ENCODE results near the gene DAB1.

DAB1 gene

GRCh38 chr1:56967900-56968832, 455.7 kb downstream of the DAB1 start:
- no peaks in the 10 kb centered on the region for H3K9me3 ChIP-seq (ENCODE audit: insufficient read depth, low read length)
- H3F3A ChIP-seq (ENCODE audit: insufficient read depth) = no peaks in the 10 kb centered on the region
- H3K36me3 ChIP-seq (ENCODE audit: low read length) = no peaks in the 10 kb centered on the region
- H3K9ac ChIP-seq (ENCODE audit: low read length) = no peak overlapping the region
- no peak overlapping the region for H2AFZ ChIP-seq (ENCODE audit: low read depth, low read length, severe bottlenecking)
- H3K27ac ChIP-seq (ENCODE audit: low read depth, low read length) = no peak overlapping the region
- TF ChIP-seq EZH2phosphoT487 (conservative IDR thresholded peaks at IDR 0.05; ENCODE audit: low read length) = no peak
- TF ChIP-seq CTCF (IDR thresholded peaks at IDR 0.05; ENCODE audit: insufficient read depth, low read length, poor library complexity, severe bottlenecking) = peak; percentile 11
- no peaks in the 10 kb centered on the region for H3K27me3 ChIP-seq (ENCODE audit: low read length)
- no peaks in the 10 kb centered on the region for H3K79me2 ChIP-seq (ENCODE audit: insufficient read depth, low read length)
- H3K4me3 ChIP-seq (ENCODE audit: insufficient read depth, low read length, poor library complexity, severe bottlenecking) = no peak overlapping the region
- no peaks in the 10 kb centered on the region for H3K9me2 ChIP-seq (replicated peaks; ENCODE audit: insufficient read depth, low read length)
- no peaks in the 10 kb centered on the region for H4K20me1 ChIP-seq (ENCODE audit: low read depth, low read length)
- H3K4me2 ChIP-seq (ENCODE audit: low read depth, low read length, poor library complexity, severe bottlenecking) = no peak overlapping the region

- Histone ChIP-seq H3K9me3 (ENCODE audit: insufficient read depth, low read length) (no peaks in the 10 kb centered on the region), H3K36me3 (ENCODE audit: low read length) (no peaks in the 10 kb centered on the region), H3K9ac (ENCODE audit: low read length) (no peak overlapping the region), H3K4me3 (ENCODE audit: insufficient read depth, low read length, poor library complexity, severe bottlenecking) (no peak overlapping the region), H3K4me2 (ENCODE audit: low read depth, low read length, poor library complexity, severe bottlenecking) (no peak overlapping the region), H3K27me3 (ENCODE audit: low read length) (no peaks in the 10 kb centered on the region), H3F3A (ENCODE audit: insufficient read depth) (no peaks in the 10 kb centered on the region), H4K20me1 (ENCODE audit: low read depth, low read length) (no peaks in the 10 kb centered on the region), H2AFZ (ENCODE audit: low read depth, low read length, severe bottlenecking) (no peak overlapping the region), H3K27ac (ENCODE audit: low read depth, low read length) (no peak overlapping the region), H3K9me2 (replicated peaks; ENCODE audit: insufficient read depth, low read length) (no peaks in the 10 kb centered on the region), H3K79me2 (ENCODE audit: insufficient read depth, low read length) (no peaks in the 10 kb centered on the region)
- TF ChIP-seq CTCF (IDR thresholded peaks at IDR 0.05; ENCODE audit: insufficient read depth, low read length, poor library complexity, severe bottlenecking) = no peak
- no peak for TF ChIP-seq EZH2phosphoT487 (conservative IDR thresholded peaks at IDR 0.05; ENCODE audit: low read length)
Observed at GRCh38 chr1:56967355-56967754, 456.5 kb downstream of the DAB1 start.

- H3K9me2 ChIP-seq (replicated peaks; ENCODE audit: insufficient read depth, low read length) = no peaks in the 10 kb centered on the region
- TF ChIP-seq EZH2phosphoT487 (conservative IDR thresholded peaks at IDR 0.05; ENCODE audit: low read length) (no peak), CTCF (IDR thresholded peaks at IDR 0.05; ENCODE audit: insufficient read depth, low read length, poor library complexity, severe bottlenecking) (no peak)
Observed at GRCh38 chr1:56966698-56966999, 457.2 kb downstream of the DAB1 start.

More at GRCh38 chr1:56966698-56966999, 457.2 kb downstream of the DAB1 start:
- H3K9me3 ChIP-seq (ENCODE audit: insufficient read depth, low read length) = no peaks in the 10 kb centered on the region
- no peaks in the 10 kb centered on the region for H4K20me1 ChIP-seq (ENCODE audit: low read depth, low read length)
- no peaks in the 10 kb centered on the region for H3K79me2 ChIP-seq (ENCODE audit: insufficient read depth, low read length)
- no peaks in the 10 kb centered on the region for H3F3A ChIP-seq (ENCODE audit: insufficient read depth)
- no peak overlapping the region for H3K4me3 ChIP-seq (ENCODE audit: insufficient read depth, low read length, poor library complexity, severe bottlenecking)
- no peak overlapping the region for H2AFZ ChIP-seq (ENCODE audit: low read depth, low read length, severe bottlenecking)
- H3K9ac ChIP-seq (ENCODE audit: low read length) = no peak overlapping the region
- no peak overlapping the region for H3K4me2 ChIP-seq (ENCODE audit: low read depth, low read length, poor library complexity, severe bottlenecking)
- H3K27me3 ChIP-seq (ENCODE audit: low read length) = no peaks in the 10 kb centered on the region
- no peak overlapping the region for H3K27ac ChIP-seq (ENCODE audit: low read depth, low read length)
- H3K36me3 ChIP-seq (ENCODE audit: low read length) = no peaks in the 10 kb centered on the region
